Natural killer cell (primary cell): ENCODE data around the gene TMEM169. TPM values are rescaled to one million over a fixed set of nuclear protein-coding genes. Genes with fewer than 3 reads are reported as not detected.
A peak's percentile ranks its signal among the peaks of the same experiment; 100 is the strongest.

Experiments
- ATAC-seq, 3 donors: fragments of 150-1000 bp in 2 of 3; fragments of 200-7000 bp in 1 of 3; cut with Tn5 transposase; 1 replicate in 1 of 3; 2 replicates in 2 of 3; pipeline ENCODE4 v1.10.0; 2021; ENCODE audit warnings: mild to moderate bottlenecking in 2 of 3, moderate library complexity in 2 of 3
- DNase-seq, 2 donors: peaks; one replicate each; pipeline versions ENCODE4 v3.0.0 to v3.0.0-alpha.2; 2013 to 2021; ENCODE audit warnings: mixed read lengths in 1 of 2
- H3K27ac ChIP-seq: one replicate; pipeline ENCODE4 v1.5.1; 2013; ENCODE audit warnings: mild to moderate bottlenecking, low read length
- H3K27me3 ChIP-seq: one replicate; pipeline ENCODE4 v1.6.1; 2013; ENCODE audit warnings: low read length; ENCODE audit not compliant: control insufficient read depth, insufficient read depth
- H3K36me3 ChIP-seq: one replicate; pipeline ENCODE4 v1.6.1; 2013; ENCODE audit warnings: low read length; ENCODE audit not compliant: control insufficient read depth, insufficient read depth
- H3K4me1 ChIP-seq: one replicate; pipeline ENCODE4 v1.6.1; 2013; ENCODE audit warnings: low read length; ENCODE audit not compliant: control insufficient read depth, insufficient read depth
- H3K4me3 ChIP-seq: one replicate; pipeline ENCODE4 v1.5.1; 2013; ENCODE audit warnings: low read length
- H3K9me3 ChIP-seq: one replicate; pipeline ENCODE4 v1.6.1; 2013; ENCODE audit warnings: low read length; ENCODE audit not compliant: control insufficient read depth, insufficient read depth
- H3K27ac Mint-ChIP-seq, 2 donors: one replicate each; pipeline ENCODE4 v1.8.0; 2022; ENCODE audit warnings: mild to moderate bottlenecking in 2 of 2, mixed read lengths in 2 of 2, moderate library complexity in 1 of 2
- H3K27me3 Mint-ChIP-seq, 2 donors: one replicate each; pipeline ENCODE4 v1.8.0; 2022; ENCODE audit warnings: low read depth in 2 of 2, mixed read lengths in 2 of 2
- H3K36me3 Mint-ChIP-seq: one replicate; pipeline ENCODE4 v1.8.0; 2022; ENCODE audit warnings: mixed read lengths
- H3K4me1 Mint-ChIP-seq, 2 donors: one replicate each; pipeline ENCODE4 v1.8.0; 2022; ENCODE audit warnings: mixed read lengths in 2 of 2
- H3K4me3 Mint-ChIP-seq: one replicate; pipeline ENCODE4 v1.8.0; 2022; ENCODE audit warnings: mild to moderate bottlenecking, moderate library complexity, mixed read lengths
- H3K9me3 Mint-ChIP-seq, 2 donors: one replicate each; pipeline ENCODE4 v1.8.0; 2022; ENCODE audit warnings: mixed read lengths in 2 of 2
- CTCF ChIP-seq: fragments of 200-600 bp; IDR thresholded peaks from one replicate; pipeline ENCODE4 v1.8.0; 2022; ENCODE audit warnings: antibody characterized with exemption
- WGBS: methylation state at CpG from one replicate; pipeline ENCODE4 v1.1.7; 2013; ENCODE audit warnings: missing lambda C conversion rate; ENCODE audit not compliant: insufficient coverage; 5-methylcytosine and 5-hydroxymethylcytosine counted together
- intact Hi-C: fragments of 100-400 bp; cut with micrococcal nuclease; formaldehyde crosslinking; loops from one replicate; pipeline ENCODE4 v1.14.2; 2022
- total RNA-seq, 4 donors: library from RNA; stranded (reverse); fragments of 120-200 nt in 1 of 4; gene quantifications; one replicate each; pipeline versions ENCODE4 v1.2.3 to v1.2.4, GENCODE V29; 2013 to 2022

Gene TMEM169
- total RNA-seq, 3 donors from 2014 or later (not counting 1 experiment from before 2014, with no cell fraction given): 0.68 to 1.5 (median 0.98) TPM

- H3K4me3 ChIP-seq: no peak overlapping the region
- Mint-ChIP-seq H3K4me1 (peaks cover 42 to 49% of the 10 kb centered on the region in 2 donors), H3K36me3 (no peaks in the 10 kb centered on the region), H3K9me3 (no peaks in the 10 kb centered on the region), H3K27ac (peak overlapping the region; percentile 85 to 87), H3K4me3 (peak overlapping the region; percentile 99), H3K27me3 (no peaks in the 10 kb centered on the region)
- H3K4me1 ChIP-seq: peaks cover 38% of the 10 kb centered on the region
- TF ChIP-seq CTCF: no peak
- WGBS: 93% methylated on average over 11 of the region's 11 CpGs
- no peaks in the 10 kb centered on the region for H3K9me3 ChIP-seq
- DNase-seq: peak in 1 of 2 donors; percentile 24
- H3K27me3 ChIP-seq: no peaks in the 10 kb centered on the region
- H3K36me3 ChIP-seq: no peaks in the 10 kb centered on the region
- H3K27ac ChIP-seq: peak overlapping the region; percentile 42
- no peak for ATAC-seq
- intact Hi-C loops: no loop called here
Observed at GRCh38 chr2:216083464-216084281, 2.0 kb downstream of the TMEM169 start.

GRCh38 chr2:216084547-216084946 is 2.8 kb downstream of the TMEM169 start:
- intact Hi-C loops: no loop called here

GRCh38 chr2:216086207-216086893 is 4.6 kb downstream of the TMEM169 start:
- Histone ChIP-seq H3K9me3 (no peaks in the 10 kb centered on the region), H3K27me3 (no peaks in the 10 kb centered on the region), H3K4me3 (no peak overlapping the region), H3K27ac (no peak overlapping the region), H3K36me3 (no peaks in the 10 kb centered on the region), H3K4me1 (peaks cover 35% of the 10 kb centered on the region)
- no peaks in the 10 kb centered on the region for H3K27me3 Mint-ChIP-seq
- ATAC-seq (no peak), DNase-seq (no peak)
- 90% methylated on average over 1 of the region's 2 CpGs for WGBS
- intact Hi-C loops: no loop called here
- H3K27ac Mint-ChIP-seq: peak overlapping the region; percentile 9 to 87
- TF ChIP-seq CTCF: no peak
- no peak overlapping the region for H3K4me3 Mint-ChIP-seq
- H3K4me1 Mint-ChIP-seq: peaks cover 52% of the 10 kb centered on the region in 2 donors
- H3K9me3 Mint-ChIP-seq: no peaks in the 10 kb centered on the region
- no peaks in the 10 kb centered on the region for H3K36me3 Mint-ChIP-seq

More at GRCh38 chr2:216084547-216084946, 2.8 kb downstream of the TMEM169 start:
- H3K4me1 Mint-ChIP-seq: peaks cover 42 to 49% of the 10 kb centered on the region in 2 donors
- H3K27me3 Mint-ChIP-seq: no peaks in the 10 kb centered on the region
- Histone ChIP-seq H3K27ac (peak overlapping the region; percentile 42), H3K27me3 (no peaks in the 10 kb centered on the region), H3K9me3 (no peaks in the 10 kb centered on the region), H3K36me3 (no peaks in the 10 kb centered on the region), H3K4me1 (peaks cover 38% of the 10 kb centered on the region), H3K4me3 (no peak overlapping the region)
- ATAC-seq: no peak
- DNase-seq: peak in 1 of 2 donors; percentile 52
- TF ChIP-seq CTCF: no peak
- no peaks in the 10 kb centered on the region for H3K9me3 Mint-ChIP-seq
- peak overlapping the region; percentile 85 to 87 for H3K27ac Mint-ChIP-seq
- H3K4me3 Mint-ChIP-seq: peak overlapping the region; percentile 74
- 41% methylated on average over 3 of the region's 3 CpGs for WGBS
- H3K36me3 Mint-ChIP-seq: no peaks in the 10 kb centered on the region
